ENCODE data around the gene AHRR. TPM values are rescaled to one million over a fixed set of nuclear protein-coding genes. Genes with fewer than 3 reads are reported as not detected.

Gene AHRR
- total and polyA plus RNA-seq, 10 of the 15 experiments (the other 5 are each of a cell fraction or from before 2014, with no cell fraction given): 0.90 to 35.2 (median 19.2) TPM

DNA sequence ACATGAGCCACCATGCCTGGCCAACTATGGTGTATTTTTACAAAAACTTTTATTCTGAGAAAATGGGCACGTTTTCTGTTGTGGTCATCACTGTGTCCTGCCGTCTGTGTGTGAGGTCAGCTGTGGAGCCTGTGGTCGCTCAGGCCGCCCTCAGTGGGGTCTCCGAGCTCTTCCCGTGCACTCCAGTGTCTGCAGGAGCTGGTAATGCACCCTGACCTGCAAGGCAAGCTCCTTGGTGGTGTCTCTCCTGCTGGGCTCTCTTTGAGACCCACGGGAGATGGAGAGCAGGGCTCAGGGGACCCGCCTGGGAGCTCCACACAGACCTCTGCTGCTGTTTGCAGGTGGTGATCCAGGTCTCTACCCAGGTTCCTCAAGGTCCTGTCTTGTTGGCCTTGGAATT is 9.6 kb upstream of the AHRR start (continued):
- TF ChIP-seq, protein P1, sequence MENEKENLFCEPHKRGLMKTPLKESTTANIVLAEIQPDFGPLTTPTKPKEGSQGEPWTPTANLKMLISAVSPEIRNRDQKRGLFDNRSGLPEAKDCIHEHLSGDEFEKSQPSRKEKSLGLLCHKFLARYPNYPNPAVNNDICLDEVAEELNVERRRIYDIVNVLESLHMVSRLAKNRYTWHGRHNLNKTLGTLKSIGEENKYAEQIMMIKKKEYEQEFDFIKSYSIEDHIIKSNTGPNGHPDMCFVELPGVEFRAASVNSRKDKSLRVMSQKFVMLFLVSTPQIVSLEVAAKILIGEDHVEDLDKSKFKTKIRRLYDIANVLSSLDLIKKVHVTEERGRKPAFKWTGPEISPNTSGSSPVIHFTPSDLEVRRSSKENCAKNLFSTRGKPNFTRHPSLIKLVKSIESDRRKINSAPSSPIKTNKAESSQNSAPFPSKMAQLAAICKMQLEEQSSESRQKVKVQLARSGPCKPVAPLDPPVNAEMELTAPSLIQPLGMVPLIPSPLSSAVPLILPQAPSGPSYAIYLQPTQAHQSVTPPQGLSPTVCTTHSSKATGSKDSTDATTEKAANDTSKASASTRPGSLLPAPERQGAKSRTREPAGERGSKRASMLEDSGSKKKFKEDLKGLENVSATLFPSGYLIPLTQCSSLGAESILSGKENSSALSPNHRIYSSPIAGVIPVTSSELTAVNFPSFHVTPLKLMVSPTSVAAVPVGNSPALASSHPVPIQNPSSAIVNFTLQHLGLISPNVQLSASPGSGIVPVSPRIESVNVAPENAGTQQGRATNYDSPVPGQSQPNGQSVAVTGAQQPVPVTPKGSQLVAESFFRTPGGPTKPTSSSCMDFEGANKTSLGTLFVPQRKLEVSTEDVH (IDR thresholded peaks at IDR 0.05; ENCODE audit: low read depth, partially characterized antibody): no peak
- TF ChIP-seq SREBF2 (IDR thresholded peaks at IDR 0.05; ENCODE audit: low read length): no peak
- TF ChIP-seq, protein P2, sequence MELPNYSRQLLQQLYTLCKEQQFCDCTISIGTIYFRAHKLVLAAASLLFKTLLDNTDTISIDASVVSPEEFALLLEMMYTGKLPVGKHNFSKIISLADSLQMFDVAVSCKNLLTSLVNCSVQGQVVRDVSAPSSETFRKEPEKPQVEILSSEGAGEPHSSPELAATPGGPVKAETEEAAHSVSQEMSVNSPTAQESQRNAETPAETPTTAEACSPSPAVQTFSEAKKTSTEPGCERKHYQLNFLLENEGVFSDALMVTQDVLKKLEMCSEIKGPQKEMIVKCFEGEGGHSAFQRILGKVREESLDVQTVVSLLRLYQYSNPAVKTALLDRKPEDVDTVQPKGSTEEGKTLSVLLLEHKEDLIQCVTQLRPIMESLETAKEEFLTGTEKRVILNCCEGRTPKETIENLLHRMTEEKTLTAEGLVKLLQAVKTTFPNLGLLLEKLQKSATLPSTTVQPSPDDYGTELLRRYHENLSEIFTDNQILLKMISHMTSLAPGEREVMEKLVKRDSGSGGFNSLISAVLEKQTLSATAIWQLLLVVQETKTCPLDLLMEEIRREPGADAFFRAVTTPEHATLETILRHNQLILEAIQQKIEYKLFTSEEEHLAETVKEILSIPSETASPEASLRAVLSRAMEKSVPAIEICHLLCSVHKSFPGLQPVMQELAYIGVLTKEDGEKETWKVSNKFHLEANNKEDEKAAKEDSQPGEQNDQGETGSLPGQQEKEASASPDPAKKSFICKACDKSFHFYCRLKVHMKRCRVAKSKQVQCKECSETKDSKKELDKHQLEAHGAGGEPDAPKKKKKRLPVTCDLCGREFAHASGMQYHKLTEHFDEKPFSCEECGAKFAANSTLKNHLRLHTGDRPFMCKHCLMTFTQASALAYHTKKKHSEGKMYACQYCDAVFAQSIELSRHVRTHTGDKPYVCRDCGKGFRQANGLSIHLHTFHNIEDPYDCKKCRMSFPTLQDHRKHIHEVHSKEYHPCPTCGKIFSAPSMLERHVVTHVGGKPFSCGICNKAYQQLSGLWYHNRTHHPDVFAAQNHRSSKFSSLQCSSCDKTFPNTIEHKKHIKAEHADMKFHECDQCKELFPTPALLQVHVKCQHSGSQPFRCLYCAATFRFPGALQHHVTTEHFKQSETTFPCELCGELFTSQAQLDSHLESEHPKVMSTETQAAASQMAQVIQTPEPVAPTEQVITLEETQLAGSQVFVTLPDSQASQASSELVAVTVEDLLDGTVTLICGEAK (IDR thresholded peaks at IDR 0.05; ENCODE audit: borderline replicate concordance): no peak
- TF ChIP-seq HDGF (IDR thresholded peaks at IDR 0.05): no peak
- TF ChIP-seq CEBPB (IDR thresholded peaks at IDR 0.05; ENCODE audit: borderline replicate concordance in 1 of 2, low read depth in 2 of 2, low read length in 2 of 2): no peak
- no peak for TF ChIP-seq ZNF274 (IDR thresholded peaks at IDR 0.05; ENCODE audit: insufficient read depth, insufficient read length)

Data from GM12878 (cell line).